IMR-90 (cell line): Measurements from ENCODE around the gene AJAP1. TPM values are rescaled to one million over a fixed set of nuclear protein-coding genes. Genes with fewer than 3 reads are reported as not detected.

ENCODE experiments used
- ATAC-seq: fragments of 200-7000 bp; cut with Tn5 transposase; 2 replicates; pipeline ENCODE4 v1.9.1; 2020; ENCODE audit warnings: low read depth, mild to moderate bottlenecking, moderate library complexity
- BruUV-seq: library from RNA; stranded (reverse); fragments of 400-500 nt; replicated peaks from 2 replicates; lab custom pipeline; 2021; lab: Mats Ljungman, UMichigan
- CTCF ChIA-PET: fragments of 300-600 bp; formaldehyde crosslinking; extraction: SDS; loops from one replicate; lab custom pipeline; 2021; ENCODE audit warnings: antibody characterized with exemption; lab: Yijun Ruan, JAX
- POLR2A ChIA-PET: fragments of 300-600 bp; sonication (Branson Sonifier 250); formaldehyde crosslinking; loops from one replicate; lab custom pipeline; 2022; ENCODE audit warnings: antibody characterized with exemption; ENCODE audit not compliant: unreplicated experiment; lab: Charles Lee
- DNase-seq: peaks from one replicate; pipeline ENCODE4 v3.0.0; 2013
- H2AFZ ChIP-seq: replicated peaks from 2 replicates; pipeline ENCODE3; 2013; ENCODE audit warnings: low read length, mild to moderate bottlenecking; ENCODE audit not compliant: poor library complexity
- H2AK5ac ChIP-seq: 2 replicates; pipeline ENCODE4 v1.6.1; 2013; ENCODE audit warnings: low read depth, low read length, inconsistent platforms
- H2AK9ac ChIP-seq: replicated peaks from 2 replicates; pipeline ENCODE3; 2013; ENCODE audit warnings: mild to moderate bottlenecking, low read depth, low read length, moderate library complexity; ENCODE audit not compliant: poor library complexity
- H2BK120ac ChIP-seq: 2 replicates; pipeline ENCODE4 v1.6.1; 2013; ENCODE audit warnings: low read depth, low read length, inconsistent platforms
- H2BK15ac ChIP-seq: 3 replicates; pipeline ENCODE4 v1.6.1; 2013; ENCODE audit warnings: low read depth, low read length, inconsistent platforms
- H2BK20ac ChIP-seq: 2 replicates; pipeline ENCODE4 v1.6.1; 2013; ENCODE audit warnings: low read depth, mild to moderate bottlenecking, inconsistent platforms, low read length, moderate library complexity
- H2BK5ac ChIP-seq: 2 replicates; pipeline ENCODE4 v1.6.1; 2013; ENCODE audit warnings: mild to moderate bottlenecking, low read depth, low read length, inconsistent platforms; ENCODE audit not compliant: poor library complexity, severe bottlenecking
- H3K14ac ChIP-seq: replicated peaks from 2 replicates; pipeline ENCODE4 v1.6.1; 2013; ENCODE audit warnings: low read depth, low read length, inconsistent platforms
- H3K18ac ChIP-seq: 2 replicates; pipeline ENCODE4 v1.6.1; 2013; ENCODE audit warnings: low read depth, low read length, control low read depth
- H3K23ac ChIP-seq: 2 replicates; pipeline ENCODE4 v1.6.1; 2013; ENCODE audit warnings: low read depth, low read length, inconsistent platforms
- H3K27ac ChIP-seq: 2 replicates; pipeline ENCODE4 v1.5.1; 2013; ENCODE audit warnings: mild to moderate bottlenecking, control low read depth, low read length; ENCODE audit not compliant: insufficient read depth
- H3K27me3 ChIP-seq: 2 replicates; pipeline ENCODE4 v1.6.1; 2013; ENCODE audit warnings: low read length; ENCODE audit not compliant: control insufficient read depth, insufficient read depth
- H3K36me3 ChIP-seq: 2 replicates; pipeline ENCODE4 v1.6.1; 2013; ENCODE audit warnings: low read length, mixed read lengths; ENCODE audit not compliant: control insufficient read depth, insufficient read depth
- H3K4ac ChIP-seq: 2 replicates; pipeline ENCODE4 v1.6.1; 2013; ENCODE audit warnings: low read depth, low read length, inconsistent platforms
- H3K4me1 ChIP-seq: 2 replicates; pipeline ENCODE4 v1.6.1; 2013; ENCODE audit warnings: low read length, mixed read lengths; ENCODE audit not compliant: control insufficient read depth, insufficient read depth
- H3K4me2 ChIP-seq: 2 replicates; pipeline ENCODE4 v1.6.1; 2013; ENCODE audit warnings: low read depth, mild to moderate bottlenecking, control low read depth, low read length, moderate library complexity
- H3K4me3 ChIP-seq: 2 replicates; pipeline ENCODE4 v1.5.1; 2013; ENCODE audit warnings: low read depth, mild to moderate bottlenecking, control low read depth, low read length, moderate library complexity; ENCODE audit not compliant: insufficient read depth
- H3K56ac ChIP-seq: 2 replicates; pipeline ENCODE4 v1.6.1; 2013; ENCODE audit warnings: low read length, inconsistent platforms; ENCODE audit not compliant: insufficient read depth; ENCODE audit errors: extremely low read depth
- H3K79me1 ChIP-seq, 2 experiments: 2 replicates each; pipeline ENCODE4 v1.6.1; 2013; ENCODE audit warnings: low read length in 2 of 2, inconsistent platforms in 1 of 2, low read depth in 1 of 2
- H3K9ac ChIP-seq: 2 replicates; pipeline ENCODE4 v1.6.1; 2013; ENCODE audit warnings: low read depth, low read length, control low read depth
- H3K9me1 ChIP-seq: 2 replicates; pipeline ENCODE4 v1.6.1; 2013; ENCODE audit warnings: low read length, inconsistent platforms; ENCODE audit not compliant: insufficient read depth
- H3K9me3 ChIP-seq: 2 replicates; pipeline ENCODE4 v1.6.1; 2013; ENCODE audit warnings: low read length; ENCODE audit not compliant: control insufficient read depth, insufficient read depth
- H4K20me1 ChIP-seq: 2 replicates; pipeline ENCODE4 v1.6.1; 2013; ENCODE audit warnings: low read length, inconsistent platforms; ENCODE audit not compliant: insufficient read depth
- H4K5ac ChIP-seq: 2 replicates; pipeline ENCODE4 v1.6.1; 2013; ENCODE audit warnings: mild to moderate bottlenecking, low read depth, low read length, control low read depth
- H4K8ac ChIP-seq, 2 experiments: 2 replicates each; pipeline ENCODE4 v1.6.1; 2013; ENCODE audit warnings: low read depth in 2 of 2, low read length in 2 of 2, control low read depth in 1 of 2, inconsistent platforms in 1 of 2
- H4K91ac ChIP-seq: 2 replicates; pipeline ENCODE4 v1.6.1; 2013; ENCODE audit warnings: low read depth, low read length, inconsistent platforms; ENCODE audit not compliant: insufficient read depth
- BHLHE40 ChIP-seq: fragments of 150-350 bp; IDR thresholded peaks from 2 replicates; pipeline ENCODE4 v1.6.1; 2016; ENCODE audit warnings: mild to moderate bottlenecking, low read depth, low read length
- CEBPB ChIP-seq: IDR thresholded peaks from 2 replicates; pipeline ENCODE4 v1.6.1; 2012; ENCODE audit warnings: low read depth, low read length, improper control_type of control experiment
- CHD1 ChIP-seq: IDR thresholded peaks from 2 replicates; pipeline ENCODE4 v1.6.1; 2012; ENCODE audit warnings: low read depth, low read length, improper control_type of control experiment
- FOS ChIP-seq: fragments of 150-350 bp; IDR thresholded peaks from 2 replicates; pipeline ENCODE4 v1.6.1; 2016; ENCODE audit warnings: low read depth, low read length
- NFE2L2 ChIP-seq: fragments of 150-350 bp; IDR thresholded peaks from 2 replicates; pipeline ENCODE4 v1.6.1; 2016; ENCODE audit warnings: low read depth, mild to moderate bottlenecking, low read length
- RAD21 ChIP-seq: IDR thresholded peaks from 2 replicates; pipeline ENCODE4 v1.6.1; 2012; ENCODE audit warnings: low read length, improper control_type of control experiment
- RCOR1 ChIP-seq: IDR thresholded peaks from 2 replicates; pipeline ENCODE4 v1.6.1; 2012; ENCODE audit warnings: mild to moderate bottlenecking, low read length, improper control_type of control experiment; ENCODE audit not compliant: insufficient replicate concordance
- RFX5 ChIP-seq: IDR thresholded peaks from 2 replicates; pipeline ENCODE4 v1.8.0; 2012; ENCODE audit warnings: low read depth, mild to moderate bottlenecking, low read length, moderate library complexity
- SMC3 ChIP-seq: fragments of 150-350 bp; IDR thresholded peaks from 2 replicates; pipeline ENCODE4 v1.6.1; 2016; ENCODE audit warnings: low read depth, mild to moderate bottlenecking, antibody characterized with exemption, low read length, moderate library complexity
- WGBS, 2 experiments: methylation state at CpG; one replicate each; pipeline versions ENCODE4 v1.1.5 to v1.1.7; 2013; ENCODE audit warnings: missing lambda C conversion rate in 2 of 2; ENCODE audit not compliant: insufficient read length in 1 of 2; ENCODE audit errors: extremely low coverage in 2 of 2; 5-methylcytosine and 5-hydroxymethylcytosine counted together
- dilution Hi-C: fragments of 300-500 bp; cut with HindIII; formaldehyde crosslinking; loops from one replicate; pipeline ENCODE4 v1.14.3; 2018; ENCODE audit warnings: low sequenced_read_pairs; ENCODE audit not compliant: unreplicated experiment
- in situ Hi-C: fragments of 300-500 bp; cut with MboI; formaldehyde crosslinking; loops from 3 replicates; pipeline ENCODE4 v1.14.3; 2019; ENCODE audit warnings: low sequenced_read_pairs, inconsistent platforms, mixed read lengths
- intact Hi-C: fragments of 100-400 bp; cut with micrococcal nuclease; formaldehyde crosslinking; loops from 2 replicates; pipeline ENCODE4 v1.10.0; 2022
- polyA plus RNA-seq, 3 experiments: library from polyadenylated mRNA; depleted of rRNA; stranded (reverse); fragments of >200 nt; gene quantifications; 2 replicates each; pipeline ENCODE4 v1.2.3, GENCODE V29; 2012; ENCODE audit warnings: low replicate concordance in 1 of 3
- total RNA-seq: library from RNA; depleted of rRNA; stranded (reverse); fragments of >200 nt; gene quantifications from 2 replicates; pipeline ENCODE4 v1.2.3, GENCODE V29; 2012
- TF ChIP-seq, protein P1 (sequence below): fragments of 150-350 bp; IDR thresholded peaks from 2 replicates; pipeline ENCODE4 v1.6.1; 2016; ENCODE audit warnings: low read depth, mild to moderate bottlenecking, low read length, moderate library complexity, borderline replicate concordance

Gene AJAP1
- total and polyA plus RNA-seq, 2 of the 4 experiments (the other 2 are of a cell fraction): under 0.01 to 0.02 TPM

- no peak for TF ChIP-seq SMC3
Observed at GRCh38 chr1:4710592-4711415, 56.4 kb downstream of the AJAP1 start (continued).

DNA sequence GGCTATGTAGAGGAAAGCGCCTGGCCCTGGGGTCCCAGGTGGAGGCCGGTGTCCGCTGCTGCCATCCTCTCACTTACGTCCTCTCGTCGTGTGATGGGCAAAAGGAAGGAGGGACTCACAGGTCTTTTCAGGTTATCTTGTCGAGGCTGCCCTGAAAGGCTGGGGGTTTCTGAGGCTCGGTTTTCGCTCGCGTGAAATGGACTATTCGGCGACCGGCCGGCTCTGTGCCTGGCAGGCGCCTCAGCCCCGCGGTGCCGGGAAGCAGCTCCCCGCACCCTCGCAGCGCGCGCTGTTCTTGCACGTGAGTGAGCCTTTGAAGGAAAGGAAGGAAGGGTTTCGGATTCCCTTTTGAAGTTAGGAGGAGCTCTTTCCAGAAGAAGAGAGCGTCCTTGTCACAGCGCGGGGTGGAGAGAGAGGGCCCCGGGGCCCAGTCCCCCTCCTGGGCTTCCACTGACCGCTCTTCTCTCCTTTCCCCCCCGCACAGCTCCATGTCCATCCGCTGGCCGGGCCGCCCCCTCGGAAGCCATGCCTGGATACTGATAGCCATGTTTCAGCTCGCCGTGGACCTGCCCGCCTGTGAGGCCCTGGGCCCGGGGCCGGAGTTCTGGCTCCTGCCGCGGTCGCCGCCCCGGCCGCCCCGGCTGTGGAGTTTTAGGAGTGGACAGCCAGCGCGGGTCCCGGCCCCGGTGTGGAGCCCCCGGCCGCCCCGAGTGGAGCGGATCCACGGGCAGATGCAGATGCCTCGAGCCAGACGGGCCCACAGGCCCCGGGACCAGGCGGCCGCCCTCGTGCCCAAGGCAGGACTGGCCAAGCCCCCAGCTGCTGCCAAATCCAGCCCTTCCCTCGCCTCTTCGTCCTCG lies 57.2 kb downstream of the AJAP1 start:
- dilution Hi-C loops: no loop called here
- 59% methylated on average over 13 of the region's 66 CpGs; no CpG with 5 or more reads in 1 of the 2 experiments for WGBS, 2 experiments

More for the DNA sequence above, 57.2 kb downstream of the AJAP1 start:
- Histone ChIP-seq H3K9me1 (no peaks in the 10 kb centered on the region), H3K4me2 (no peak overlapping the region), H4K5ac (no peak overlapping the region), H3K9me3 (peaks cover 49% of the 10 kb centered on the region), H2AFZ (no peak overlapping the region), H4K8ac (no peak overlapping the region), H3K18ac (no peak overlapping the region), H3K56ac (no peak overlapping the region), H2BK5ac (no peak overlapping the region), H2BK20ac (no peak overlapping the region), H2AK5ac (no peak overlapping the region), H3K14ac (no peak overlapping the region), H3K27ac (no peak overlapping the region), H3K4ac (no peak overlapping the region), H3K23ac (no peak overlapping the region), H4K20me1 (no peaks in the 10 kb centered on the region), H3K4me1 (no peaks in the 10 kb centered on the region), H2BK15ac (no peak overlapping the region), H3K79me1 (no peaks in the 10 kb centered on the region), H2AK9ac (no peak overlapping the region), H4K91ac (no peak overlapping the region), H2BK120ac (no peak overlapping the region), H3K4me3 (no peak overlapping the region), H3K9ac (no peak overlapping the region), H3K36me3 (no peaks in the 10 kb centered on the region), H3K27me3 (no peaks in the 10 kb centered on the region)
- ChIA-PET POLR2A (no interaction called here), CTCF (no interaction called here)
- intact Hi-C loops: no loop called here
- DNase-seq (no peak), ATAC-seq (no peak)
- no TSS peak for BruUV-seq
- in situ Hi-C loops: no loop called here
- TF ChIP-seq, protein P1, sequence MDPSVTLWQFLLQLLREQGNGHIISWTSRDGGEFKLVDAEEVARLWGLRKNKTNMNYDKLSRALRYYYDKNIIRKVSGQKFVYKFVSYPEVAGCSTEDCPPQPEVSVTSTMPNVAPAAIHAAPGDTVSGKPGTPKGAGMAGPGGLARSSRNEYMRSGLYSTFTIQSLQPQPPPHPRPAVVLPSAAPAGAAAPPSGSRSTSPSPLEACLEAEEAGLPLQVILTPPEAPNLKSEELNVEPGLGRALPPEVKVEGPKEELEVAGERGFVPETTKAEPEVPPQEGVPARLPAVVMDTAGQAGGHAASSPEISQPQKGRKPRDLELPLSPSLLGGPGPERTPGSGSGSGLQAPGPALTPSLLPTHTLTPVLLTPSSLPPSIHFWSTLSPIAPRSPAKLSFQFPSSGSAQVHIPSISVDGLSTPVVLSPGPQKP: no peak
- TF ChIP-seq NFE2L2 (no peak), CHD1 (no peak), RCOR1 (no peak), BHLHE40 (no peak), SMC3 (no peak), RFX5 (no peak), RAD21 (no peak), CEBPB (no peak), FOS (no peak)
